HEK293 (cell line): ENCODE results near the gene FAM110D.

Source experiments
- CTCF ChIA-PET: fragments of 350-600 bp; formaldehyde crosslinking; extraction: SDS; loops from one replicate; lab custom pipeline; 2021; ENCODE audit warnings: antibody characterized with exemption; lab: Yijun Ruan, JAX
- POLR2A ChIA-PET: fragments of 300-600 bp; formaldehyde crosslinking; extraction: SDS; loops from one replicate; lab custom pipeline; 2020; ENCODE audit warnings: antibody characterized with exemption, inconsistent platforms; lab: Yijun Ruan, JAX
- H3K27ac ChIP-seq: fragments of 200-500 bp; sonication (Bioruptor generic); 2 replicates; pipeline ENCODE4 v1.5.1; 2014; ENCODE audit warnings: low read depth, low read length, control low read depth, inconsistent platforms; ENCODE audit errors: extremely low read depth
- H3K36me3 ChIP-seq, 2 experiments: fragments of 200-500 bp in 1 of 2; sonication (Bioruptor generic) in 1 of 2; 1 replicate in 1 of 2; 2 replicates in 1 of 2; pipeline ENCODE4 v1.5.1; 2014 to 2017; ENCODE audit warnings: inconsistent platforms in 2 of 2, low read length in 2 of 2; ENCODE audit not compliant: control insufficient read depth in 2 of 2, insufficient read depth in 1 of 2
- H3K4me1 ChIP-seq: fragments of 200-500 bp; sonication (Bioruptor generic); 2 replicates; pipeline ENCODE4 v1.5.1; 2014; ENCODE audit warnings: mild to moderate bottlenecking, low read length, inconsistent platforms; ENCODE audit not compliant: control insufficient read depth, insufficient read depth
- H3K4me3 ChIP-seq: 2 replicates; pipeline ENCODE4 v1.5.1; 2011; ENCODE audit warnings: low read depth, mild to moderate bottlenecking, control low read depth, low read length, moderate library complexity
- H3K9me3 ChIP-seq: fragments of 200-500 bp; sonication (Bioruptor generic); 2 replicates; pipeline ENCODE4 v1.5.1; 2014; ENCODE audit warnings: low read depth, low read length, inconsistent platforms; ENCODE audit not compliant: control insufficient read depth, insufficient read depth
- BCL11A ChIP-seq: fragments of 450-650 bp; formaldehyde crosslinking; IDR thresholded peaks from 2 replicates; pipeline ENCODE4 v1.5.1; 2016; ENCODE audit warnings: low read depth, missing biosample characterization, missing genetic modification characterization
- GLIS2 ChIP-seq: fragments of 450-650 bp; formaldehyde crosslinking; IDR thresholded peaks from 2 replicates; pipeline ENCODE4 v1.5.1; 2016; ENCODE audit warnings: missing biosample characterization, missing genetic modification characterization
- IKZF3 ChIP-seq: fragments of 450-650 bp; IDR thresholded peaks from 2 replicates; pipeline ENCODE4 v1.5.0; 2018; ENCODE audit warnings: missing biosample characterization, mild to moderate bottlenecking, missing genetic modification characterization, moderate library complexity
- MEIS1 ChIP-seq: sonication (generic); formaldehyde crosslinking; IDR thresholded peaks from 2 replicates; pipeline ENCODE4 v1.8.1; 2022; ENCODE audit warnings: missing genetic modification reagents, mild to moderate bottlenecking, borderline replicate concordance
- OSR2 ChIP-seq: fragments of 450-650 bp; formaldehyde crosslinking; IDR thresholded peaks from 2 replicates; pipeline ENCODE4 v1.5.1; 2016; ENCODE audit warnings: missing biosample characterization, missing genetic modification characterization
- PRDM1 ChIP-seq: fragments of 450-650 bp; formaldehyde crosslinking; IDR thresholded peaks from 2 replicates; pipeline ENCODE4; 2016; ENCODE audit warnings: missing biosample characterization, missing genetic modification characterization
- RBAK ChIP-seq: fragments of 450-650 bp; formaldehyde crosslinking; IDR thresholded peaks from 2 replicates; pipeline ENCODE4 v1.5.1; 2016; ENCODE audit warnings: missing biosample characterization, missing genetic modification characterization
- SP2 ChIP-seq: fragments of 450-650 bp; formaldehyde crosslinking; IDR thresholded peaks from 2 replicates; pipeline ENCODE4 v1.5.1; 2016; ENCODE audit warnings: missing biosample characterization, missing genetic modification characterization
- TRIM28 ChIP-seq: IDR thresholded peaks from 2 replicates; pipeline ENCODE4 v1.6.1; 2011; ENCODE audit warnings: low read length, control low read depth, borderline replicate concordance
- ZBTB17 ChIP-seq: fragments of 450-650 bp; formaldehyde crosslinking; IDR thresholded peaks from 2 replicates; pipeline ENCODE4 v1.5.1; 2016; ENCODE audit warnings: missing biosample characterization, missing genetic modification characterization
- ZBTB21 ChIP-seq: fragments of 450-650 bp; formaldehyde crosslinking; IDR thresholded peaks from 2 replicates; pipeline ENCODE4 v1.5.1; 2017; ENCODE audit warnings: missing biosample characterization, missing genetic modification characterization
- ZBTB48 ChIP-seq: fragments of 450-650 bp; formaldehyde crosslinking; IDR thresholded peaks from 2 replicates; pipeline ENCODE4 v1.5.1; 2016; ENCODE audit warnings: missing biosample characterization, missing genetic modification characterization
- ZNF133 ChIP-seq: fragments of 450-650 bp; formaldehyde crosslinking; IDR thresholded peaks from 2 replicates; pipeline ENCODE4 v1.5.1; 2016; ENCODE audit warnings: missing biosample characterization, missing genetic modification characterization
- ZNF223 ChIP-seq: fragments of 450-650 bp; formaldehyde crosslinking; IDR thresholded peaks from 2 replicates; pipeline ENCODE4 v1.5.1; 2016; ENCODE audit warnings: missing biosample characterization, missing genetic modification characterization
- ZNF404 ChIP-seq: fragments of 450-650 bp; formaldehyde crosslinking; IDR thresholded peaks from 2 replicates; pipeline ENCODE4 v1.5.1; 2017; ENCODE audit warnings: missing biosample characterization, missing genetic modification characterization
- ZNF416 ChIP-seq: fragments of 450-650 bp; formaldehyde crosslinking; IDR thresholded peaks from 2 replicates; pipeline ENCODE4 v1.5.1; 2016; ENCODE audit warnings: missing biosample characterization, missing genetic modification characterization
- ZNF530 ChIP-seq: fragments of 450-650 bp; formaldehyde crosslinking; IDR thresholded peaks from 2 replicates; pipeline ENCODE4 v1.5.1; 2016; ENCODE audit warnings: low read depth, missing biosample characterization, missing genetic modification characterization
- ZNF621 ChIP-seq: fragments of 450-650 bp; formaldehyde crosslinking; IDR thresholded peaks from 2 replicates; pipeline ENCODE4 v1.5.1; 2017; ENCODE audit warnings: missing biosample characterization, missing genetic modification characterization
- ZNF843 ChIP-seq: fragments of 450-650 bp; formaldehyde crosslinking; IDR thresholded peaks from 2 replicates; pipeline ENCODE4 v1.5.1; 2016; ENCODE audit warnings: missing biosample characterization, missing genetic modification characterization
- TF ChIP-seq, protein P1 (sequence below): fragments of 450-650 bp; formaldehyde crosslinking; IDR thresholded peaks from 2 replicates; pipeline ENCODE4 v1.5.1; 2016; ENCODE audit warnings: missing biosample characterization, missing genetic modification characterization
- TF ChIP-seq, protein P2 (sequence below): fragments of 450-650 bp; formaldehyde crosslinking; IDR thresholded peaks from 2 replicates; pipeline ENCODE4 v1.5.1; 2016; ENCODE audit warnings: missing biosample characterization, missing genetic modification characterization
- TF ChIP-seq, protein P3 (sequence below): fragments of 450-650 bp; formaldehyde crosslinking; IDR thresholded peaks from 2 replicates; pipeline ENCODE4 v1.5.1; 2016; ENCODE audit warnings: missing biosample characterization, missing genetic modification characterization

Gene FAM110D

DNA sequence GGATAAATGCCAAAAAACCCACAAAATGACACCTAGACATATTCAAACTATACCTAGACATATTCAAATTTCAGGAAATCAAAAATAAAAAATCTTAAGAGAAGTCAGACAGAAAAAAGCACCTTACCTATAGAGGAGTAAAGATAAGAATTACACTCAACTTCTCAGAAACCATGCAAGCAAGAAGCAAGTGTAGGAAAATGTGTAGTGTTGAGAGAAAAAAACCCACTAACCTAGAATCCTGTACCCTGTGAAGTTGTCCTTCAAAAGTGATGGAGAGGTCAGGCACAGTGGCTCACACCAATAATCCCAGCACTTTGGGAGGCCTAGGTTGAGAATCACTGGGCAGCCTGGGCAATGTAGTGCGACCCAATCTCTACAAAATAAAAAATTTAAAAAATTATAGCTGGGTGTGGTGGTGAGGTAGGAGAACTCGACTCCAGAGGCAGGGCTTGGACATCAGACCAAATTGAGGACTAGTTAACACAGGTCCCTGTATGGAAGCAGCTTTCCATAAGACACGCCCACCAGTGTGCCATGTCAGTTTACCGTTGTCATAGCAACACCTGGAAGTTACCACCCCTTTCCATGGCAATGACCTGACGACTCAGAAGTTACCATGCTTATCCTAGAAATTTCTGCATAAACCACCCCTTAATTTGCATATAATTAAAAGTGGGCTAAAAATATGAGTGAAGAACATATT, 26.6 kb upstream of the FAM110D start (continued):
- no peak for TF ChIP-seq GLIS2 (tag by site-specific recombination)

DNA sequence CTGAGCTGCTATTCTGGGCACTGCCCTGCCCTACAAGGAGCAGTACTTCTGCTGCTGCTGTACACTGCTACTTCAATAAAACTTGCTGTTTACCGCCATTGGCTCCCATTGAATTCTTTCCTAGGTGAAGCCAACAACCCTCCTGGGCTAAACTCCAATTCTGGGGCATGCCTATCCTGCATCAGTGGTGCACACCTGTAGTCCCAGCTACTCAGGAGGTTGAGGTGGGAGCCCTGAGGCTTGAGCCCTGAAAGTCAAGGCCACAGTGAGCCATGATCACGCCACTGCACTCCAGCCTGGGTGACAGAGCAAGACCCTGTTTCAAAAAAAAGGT, 26.1 kb upstream of the FAM110D start:
- CTCF ChIA-PET = interaction anchor here (1.1 kb wide), 1 partner anchor 13 kb away, joined by 6 read pairs; no protein-coding TSS in a partner anchor
- TF ChIP-seq ZNF404 (tag by site-specific recombination) (no peak), IKZF3 (tag by site-specific recombination) (no peak), ZBTB48 (tag by site-specific recombination) (no peak), ZNF621 (no peak)
- TF ChIP-seq, protein P1, sequence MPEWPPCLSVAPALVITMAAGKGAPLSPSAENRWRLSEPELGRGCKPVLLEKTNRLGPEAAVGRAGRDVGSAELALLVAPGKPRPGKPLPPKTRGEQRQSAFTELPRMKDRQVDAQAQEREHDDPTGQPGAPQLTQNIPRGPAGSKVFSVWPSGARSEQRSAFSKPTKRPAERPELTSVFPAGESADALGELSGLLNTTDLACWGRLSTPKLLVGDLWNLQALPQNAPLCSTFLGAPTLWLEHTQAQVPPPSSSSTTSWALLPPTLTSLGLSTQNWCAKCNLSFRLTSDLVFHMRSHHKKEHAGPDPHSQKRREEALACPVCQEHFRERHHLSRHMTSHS = no peak
- no peaks in the 10 kb centered on the region for H3K4me1 ChIP-seq
- POLR2A ChIA-PET = no interaction called here
- no peak overlapping the region for H3K4me3 ChIP-seq
- H3K9me3 ChIP-seq = no peaks in the 10 kb centered on the region
- H3K27ac ChIP-seq = no peak overlapping the region
- H3K36me3 ChIP-seq = no peaks in the 10 kb centered on the region

DNA sequence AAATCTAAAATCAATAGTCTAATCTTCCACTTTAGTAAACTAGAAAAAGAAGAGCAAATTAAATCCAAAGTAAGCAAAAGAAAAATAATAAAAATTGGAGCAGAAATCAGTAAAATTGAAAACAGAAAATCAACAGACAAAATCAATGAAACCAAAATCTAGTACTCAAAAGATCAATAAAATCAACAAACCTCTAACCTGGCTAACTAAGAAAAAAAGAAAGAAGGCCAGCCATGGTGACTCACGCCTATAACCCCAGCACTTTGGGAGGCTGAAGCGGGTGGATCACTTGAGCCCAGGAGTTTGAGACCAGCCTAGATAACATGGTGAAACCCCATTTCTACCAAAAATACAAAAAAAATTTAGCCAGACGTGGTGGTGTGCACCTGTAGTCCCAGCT, 24.4 kb upstream of the FAM110D start:
- TF ChIP-seq ZNF621 (no peak), ZNF843 (tag by site-specific recombination) (no peak), ZNF416 (no peak), OSR2 (tag by site-specific recombination) (no peak), RBAK (tag by site-specific recombination) (no peak), ZNF133 (tag by site-specific recombination) (no peak), SP2 (tag by site-specific recombination) (no peak), BCL11A (tag by site-specific recombination) (no peak), ZNF530 (no peak), ZBTB21 (tag by site-specific recombination) (no peak)
- H3K36me3 ChIP-seq = no peaks in the 10 kb centered on the region
- no peaks in the 10 kb centered on the region for H3K4me1 ChIP-seq
- H3K27ac ChIP-seq = no peak overlapping the region
- H3K4me3 ChIP-seq = no peak overlapping the region
- ChIA-PET CTCF (no interaction called here), POLR2A (no interaction called here)
- H3K9me3 ChIP-seq = no peaks in the 10 kb centered on the region

DNA sequence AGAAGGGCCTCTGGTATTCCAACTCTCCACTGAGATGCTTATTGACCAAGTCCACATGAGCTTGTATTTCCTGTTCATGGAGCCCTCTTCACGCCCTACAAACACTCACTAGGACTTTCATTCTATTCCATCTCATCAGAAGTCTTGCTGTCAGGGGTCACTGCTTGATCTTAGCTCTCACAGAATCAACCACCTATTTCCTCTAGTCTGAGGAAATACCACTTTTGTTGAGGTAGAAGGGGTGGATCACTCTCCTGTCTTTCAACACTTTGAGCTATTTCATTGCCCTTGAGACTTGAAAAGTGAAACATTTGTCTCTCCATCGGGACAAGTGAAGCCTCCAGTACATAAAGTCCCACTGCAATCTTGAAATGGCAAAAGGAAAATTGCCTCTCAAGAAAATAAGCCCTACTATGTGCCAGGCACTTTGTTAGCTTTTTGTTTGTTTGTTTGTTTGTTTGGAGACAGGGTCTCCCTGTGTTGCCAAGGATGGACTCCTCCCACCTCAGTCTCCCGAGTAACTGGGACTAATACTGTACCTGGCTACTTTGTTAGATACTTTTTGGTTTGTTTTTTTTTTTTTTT, 19.8 kb upstream of the FAM110D start:
- TF ChIP-seq, protein P2, sequence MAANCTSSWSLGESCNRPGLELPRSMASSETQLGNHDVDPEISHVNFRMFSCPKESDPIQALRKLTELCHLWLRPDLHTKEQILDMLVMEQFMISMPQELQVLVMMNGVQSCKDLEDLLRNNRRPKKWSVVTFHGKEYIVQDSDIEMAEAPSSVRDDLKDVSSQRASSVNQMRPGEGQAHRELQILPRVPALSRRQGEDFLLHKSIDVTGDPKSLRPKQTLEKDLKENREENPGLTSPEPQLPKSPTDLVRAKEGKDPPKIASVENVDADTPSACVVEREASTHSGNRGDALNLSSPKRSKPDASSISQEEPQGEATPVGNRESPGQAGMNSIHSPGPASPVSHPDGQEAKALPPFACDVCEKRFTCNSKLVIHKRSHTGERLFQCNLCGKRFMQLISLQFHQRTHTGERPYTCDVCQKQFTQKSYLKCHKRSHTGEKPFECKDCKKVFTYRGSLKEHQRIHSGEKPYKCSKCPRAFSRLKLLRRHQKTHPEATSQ (tag by site-specific recombination) = no peak
- TF ChIP-seq, protein P3, sequence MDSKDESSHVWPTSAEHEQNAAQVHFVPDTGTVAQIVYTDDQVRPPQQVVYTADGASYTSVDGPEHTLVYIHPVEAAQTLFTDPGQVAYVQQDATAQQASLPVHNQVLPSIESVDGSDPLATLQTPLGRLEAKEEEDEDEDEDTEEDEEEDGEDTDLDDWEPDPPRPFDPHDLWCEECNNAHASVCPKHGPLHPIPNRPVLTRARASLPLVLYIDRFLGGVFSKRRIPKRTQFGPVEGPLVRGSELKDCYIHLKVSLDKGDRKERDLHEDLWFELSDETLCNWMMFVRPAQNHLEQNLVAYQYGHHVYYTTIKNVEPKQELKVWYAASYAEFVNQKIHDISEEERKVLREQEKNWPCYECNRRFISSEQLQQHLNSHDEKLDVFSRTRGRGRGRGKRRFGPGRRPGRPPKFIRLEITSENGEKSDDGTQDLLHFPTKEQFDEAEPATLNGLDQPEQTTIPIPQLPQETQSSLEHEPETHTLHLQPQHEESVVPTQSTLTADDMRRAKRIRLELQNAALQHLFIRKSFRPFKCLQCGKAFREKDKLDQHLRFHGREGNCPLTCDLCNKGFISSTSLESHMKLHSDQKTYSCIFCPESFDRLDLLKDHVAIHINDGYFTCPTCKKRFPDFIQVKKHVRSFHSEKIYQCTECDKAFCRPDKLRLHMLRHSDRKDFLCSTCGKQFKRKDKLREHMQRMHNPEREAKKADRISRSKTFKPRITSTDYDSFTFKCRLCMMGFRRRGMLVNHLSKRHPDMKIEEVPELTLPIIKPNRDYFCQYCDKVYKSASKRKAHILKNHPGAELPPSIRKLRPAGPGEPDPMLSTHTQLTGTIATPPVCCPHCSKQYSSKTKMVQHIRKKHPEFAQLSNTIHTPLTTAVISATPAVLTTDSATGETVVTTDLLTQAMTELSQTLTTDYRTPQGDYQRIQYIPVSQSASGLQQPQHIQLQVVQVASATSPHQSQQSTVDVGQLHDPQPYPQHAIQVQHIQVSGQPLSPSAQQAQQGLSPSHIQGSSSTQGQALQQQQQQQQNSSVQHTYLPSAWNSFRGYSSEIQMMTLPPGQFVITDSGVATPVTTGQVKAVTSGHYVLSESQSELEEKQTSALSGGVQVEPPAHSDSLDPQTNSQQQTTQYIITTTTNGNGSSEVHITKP (tag by site-specific recombination) = peak; percentile 89
- TF ChIP-seq MEIS1 (CRISPR knock-in tag) (no peak), ZBTB17 (peak; percentile 47; the same call in 1 of the 2 replicates), TRIM28 (peak; percentile 22; the same call in 1 of the 2 replicates), ZNF530 (no peak), PRDM1 (tag by site-specific recombination) (peak; percentile 47; the same call in 1 of the 2 replicates), ZNF223 (no peak)
- TF ChIP-seq, all 188 proteins: peak for 4
- Histone ChIP-seq H3K9me3 (no peaks in the 10 kb centered on the region), H3K4me3 (no peak overlapping the region), H3K4me1 (no peaks in the 10 kb centered on the region), H3K36me3 (no peaks in the 10 kb centered on the region), H3K27ac (no peak overlapping the region)
- ChIA-PET CTCF (interaction anchor here (0.5 to 1.2 kb wide), 5 partner anchors 9 to 289 kb away, joined by 3 to 8 read pairs (median 3); partner anchors contain the start of gene ZNF593), POLR2A (interaction anchor here (0.5 to 1.0 kb wide), 5 partner anchors 28 to 125 kb away, joined by 3 to 11 read pairs (median 4); partner anchors contain the start of genes PDIK1L, TRIM63 and ZNF593)
